Mucosa of descending colon (tissue), 3 donors: ENCODE measurements around the gene ZBTB43. TPM values are rescaled to one million over a fixed set of nuclear protein-coding genes. Genes with fewer than 3 reads are reported as not detected.

Experiments
- ATAC-seq: fragments of 200-7000 bp; cut with Tn5 transposase; one replicate; pipeline ENCODE4 v1.9.1; 2020; ENCODE audit warnings: mild to moderate bottlenecking, moderate library complexity
- DNase-seq, 3 donors: peaks; one replicate each; pipeline ENCODE4 v3.0.0-alpha.2; 2020
- H3K36me3 ChIP-seq: fragments of 200-600 bp; one replicate; pipeline ENCODE4 v1.8.0; 2021; ENCODE audit warnings: low read depth, mild to moderate bottlenecking
- H3K4me1 ChIP-seq: fragments of 200-600 bp; one replicate; pipeline ENCODE4 v1.8.0; 2021; ENCODE audit warnings: low read depth, mild to moderate bottlenecking
- H3K4me3 ChIP-seq: fragments of 200-600 bp; one replicate; pipeline ENCODE4 v1.8.0; 2021; ENCODE audit warnings: mild to moderate bottlenecking
- H3K9me3 ChIP-seq: fragments of 200-600 bp; one replicate; pipeline ENCODE4 v1.8.0; 2021; ENCODE audit warnings: mild to moderate bottlenecking
- intact Hi-C, 2 donors: fragments of 100-400 bp; cut with DNase I in 1 of 2; cut with micrococcal nuclease in 1 of 2; formaldehyde crosslinking; loops; one replicate each; pipeline versions ENCODE4 v1.11.0 to v1.11.1; 2022; cut with DNase I, micrococcal nuclease
- total RNA-seq, 3 donors: library from RNA; stranded (reverse); fragmentation: NEBNext Ultra II Directional in 2 of 3; extraction: Animal tissue kit (Norgen Biotek cat#: 25700) in 2 of 3; gene quantifications; one replicate each; pipeline versions ENCODE4 v1.2.1 to v1.2.4, GENCODE V29; 2021 to 2023
- TF ChIP-seq, protein P1 (sequence below): fragments of 200-600 bp; IDR thresholded peaks from one replicate; pipeline ENCODE4 v1.8.0; 2022; ENCODE audit warnings: antibody characterized with exemption, mild to moderate bottlenecking
- donor health status: DM: no; HTN: no; CAD: no; lungs with moderate emphysema.
- donor health status: DM: no; HTN: no; CAD: no.
- donor health status: DM: no; HTN: yes; CAD: no.

The ZBTB43 gene
- total RNA-seq, 3 donors from 2014 or later = 18.8 to 24.0 (median 21.7) TPM

DNA sequence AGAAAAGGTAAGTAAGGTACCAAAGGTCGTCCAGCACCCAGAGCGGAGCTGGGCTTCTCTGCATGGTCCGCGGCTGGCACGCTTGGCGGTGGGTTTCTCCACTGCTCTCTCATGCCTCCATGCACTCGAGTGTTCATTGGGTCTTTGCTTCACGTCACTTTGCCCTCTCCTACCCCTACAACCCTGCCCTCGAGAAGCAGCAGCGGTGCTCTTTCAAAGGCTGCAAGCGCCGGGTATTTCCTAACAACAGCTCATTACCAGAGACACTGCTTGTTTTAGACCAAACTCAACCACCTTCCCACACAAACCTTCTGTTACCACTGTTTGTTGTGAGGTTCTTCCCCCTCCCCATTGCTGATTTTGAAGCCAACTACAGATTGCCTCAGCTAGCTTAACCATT, 34.1 kb downstream of the ZBTB43 start:
- DNase-seq (no peak), ATAC-seq (no peak)
- Histone ChIP-seq H3K4me1 (no peaks in the 10 kb centered on the region), H3K9me3 (no peaks in the 10 kb centered on the region), H3K4me3 (no peak overlapping the region), H3K36me3 (no peaks in the 10 kb centered on the region)
- intact Hi-C loops = no loop called here
- TF ChIP-seq, protein P1, sequence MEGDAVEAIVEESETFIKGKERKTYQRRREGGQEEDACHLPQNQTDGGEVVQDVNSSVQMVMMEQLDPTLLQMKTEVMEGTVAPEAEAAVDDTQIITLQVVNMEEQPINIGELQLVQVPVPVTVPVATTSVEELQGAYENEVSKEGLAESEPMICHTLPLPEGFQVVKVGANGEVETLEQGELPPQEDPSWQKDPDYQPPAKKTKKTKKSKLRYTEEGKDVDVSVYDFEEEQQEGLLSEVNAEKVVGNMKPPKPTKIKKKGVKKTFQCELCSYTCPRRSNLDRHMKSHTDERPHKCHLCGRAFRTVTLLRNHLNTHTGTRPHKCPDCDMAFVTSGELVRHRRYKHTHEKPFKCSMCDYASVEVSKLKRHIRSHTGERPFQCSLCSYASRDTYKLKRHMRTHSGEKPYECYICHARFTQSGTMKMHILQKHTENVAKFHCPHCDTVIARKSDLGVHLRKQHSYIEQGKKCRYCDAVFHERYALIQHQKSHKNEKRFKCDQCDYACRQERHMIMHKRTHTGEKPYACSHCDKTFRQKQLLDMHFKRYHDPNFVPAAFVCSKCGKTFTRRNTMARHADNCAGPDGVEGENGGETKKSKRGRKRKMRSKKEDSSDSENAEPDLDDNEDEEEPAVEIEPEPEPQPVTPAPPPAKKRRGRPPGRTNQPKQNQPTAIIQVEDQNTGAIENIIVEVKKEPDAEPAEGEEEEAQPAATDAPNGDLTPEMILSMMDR = no peak

DNA sequence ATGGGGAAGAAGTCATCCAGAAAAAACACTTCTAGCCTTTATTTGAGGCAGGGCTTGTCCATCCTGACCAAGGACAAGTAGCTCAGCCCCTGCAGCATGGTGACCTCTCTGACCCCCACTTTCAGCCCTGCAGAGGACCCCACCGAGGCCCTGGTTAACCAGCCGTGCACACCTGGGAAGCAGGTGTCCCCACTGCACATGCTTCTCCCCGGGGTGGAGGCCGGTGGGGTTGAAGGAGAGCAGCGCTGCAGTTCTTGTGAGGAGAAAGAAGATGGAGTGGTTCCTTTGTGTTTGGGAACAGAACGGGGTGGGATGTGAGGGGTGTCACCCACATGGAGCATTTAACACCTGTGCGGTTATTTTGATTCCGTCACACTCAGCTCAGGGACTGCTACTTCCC, 34.5 kb downstream of the ZBTB43 start:
- DNase-seq = no peak
- H3K36me3 ChIP-seq = no peaks in the 10 kb centered on the region
- intact Hi-C loops = no loop called here

GRCh38 chr9:126842220-126842842, 37.5 kb downstream of the ZBTB43 start:
- H3K4me3 ChIP-seq = no peak overlapping the region
- TF ChIP-seq, protein P1 = no peak
- H3K4me1 ChIP-seq = no peaks in the 10 kb centered on the region
- H3K36me3 ChIP-seq = no peaks in the 10 kb centered on the region
- ATAC-seq = no peak
- no peaks in the 10 kb centered on the region for H3K9me3 ChIP-seq
- intact Hi-C loops = no loop called here
- DNase-seq = no peak

More for the DNA sequence above, 34.5 kb downstream of the ZBTB43 start:
- Histone ChIP-seq H3K4me1 (no peaks in the 10 kb centered on the region), H3K9me3 (no peaks in the 10 kb centered on the region), H3K4me3 (no peak overlapping the region)
- ATAC-seq = no peak
- TF ChIP-seq, protein P1 = no peak

GRCh38 chr9:126842977-126843799, 38.3 kb downstream of the ZBTB43 start:
- DNase-seq = no peak
- Histone ChIP-seq H3K4me3 (no peak overlapping the region), H3K4me1 (no peaks in the 10 kb centered on the region), H3K9me3 (no peaks in the 10 kb centered on the region), H3K36me3 (no peaks in the 10 kb centered on the region)
- intact Hi-C loops = no loop called here
- TF ChIP-seq, protein P1 = no peak
- no peak for ATAC-seq

DNA sequence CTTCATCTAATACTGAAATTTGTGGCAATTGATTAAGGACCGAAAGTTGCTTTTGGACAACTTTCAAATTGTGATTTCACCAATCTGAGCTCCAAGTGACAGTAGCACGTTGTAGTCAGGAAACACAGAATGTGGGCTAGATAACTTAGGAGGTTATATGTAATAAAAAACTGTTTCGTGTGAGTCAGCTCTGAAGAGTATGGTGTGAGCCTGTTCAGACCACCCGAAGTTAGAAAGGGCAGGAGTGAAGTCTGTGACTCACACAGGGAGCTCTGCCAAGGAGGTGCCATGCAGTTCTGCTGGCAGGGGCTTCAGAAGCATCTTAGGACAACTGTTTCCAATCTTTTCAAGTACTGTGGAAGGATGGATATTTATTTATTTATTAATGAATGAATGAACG, 39.2 kb downstream of the ZBTB43 start:
- H3K9me3 ChIP-seq = no peaks in the 10 kb centered on the region
- no peaks in the 10 kb centered on the region for H3K36me3 ChIP-seq
- DNase-seq = no peak
- no peaks in the 10 kb centered on the region for H3K4me1 ChIP-seq
- intact Hi-C loops = no loop called here
- TF ChIP-seq, protein P1 = no peak
- H3K4me3 ChIP-seq = no peak overlapping the region
- no peak for ATAC-seq
